Right hindlimb (tissue), 1 donor: ENCODE results near the gene STAG1.
"Not testable (repeated sequence)": the region's sequence is repeated elsewhere in the genome, so short reads cannot be mapped to it uniquely, and the experiment has no call there.

Experiments
- DNase-seq: peaks from one replicate; pipeline ENCODE4 v3.0.0-alpha.2; 2018

STAG1 gene

GRCh38 chr3:136577791-136578190, 174.4 kb downstream of the STAG1 start:
- no peak for DNase-seq

GRCh38 chr3:136576279-136577009, 175.7 kb downstream of the STAG1 start:
- no peak for DNase-seq

DNA sequence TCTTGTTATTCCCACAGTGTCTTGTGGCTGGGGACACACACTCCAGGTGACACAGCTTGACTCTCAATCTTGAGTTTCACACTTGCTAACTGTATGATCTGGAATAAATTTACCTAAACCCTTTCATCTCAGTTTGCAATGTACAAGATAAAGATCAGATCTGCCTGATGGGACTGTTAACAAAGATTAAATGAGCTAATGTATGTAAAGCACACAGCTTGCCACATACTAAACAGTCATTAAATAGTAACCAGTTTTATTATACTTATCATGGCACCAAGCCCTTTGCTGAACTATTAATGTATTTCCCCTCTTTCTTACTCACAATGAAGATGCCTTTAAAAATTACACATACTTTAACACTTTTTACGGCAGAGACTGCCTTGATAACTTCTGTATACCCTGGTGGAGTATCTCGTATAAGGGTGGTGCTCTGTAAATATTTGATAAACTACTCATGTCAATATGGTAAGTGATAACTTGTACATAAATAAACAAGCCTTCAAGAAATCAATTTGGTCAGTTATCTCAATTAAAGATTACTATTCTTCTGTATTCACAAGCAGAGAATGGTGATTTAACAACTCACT, 184.5 kb downstream of the STAG1 start:
- no peak for DNase-seq

DNA sequence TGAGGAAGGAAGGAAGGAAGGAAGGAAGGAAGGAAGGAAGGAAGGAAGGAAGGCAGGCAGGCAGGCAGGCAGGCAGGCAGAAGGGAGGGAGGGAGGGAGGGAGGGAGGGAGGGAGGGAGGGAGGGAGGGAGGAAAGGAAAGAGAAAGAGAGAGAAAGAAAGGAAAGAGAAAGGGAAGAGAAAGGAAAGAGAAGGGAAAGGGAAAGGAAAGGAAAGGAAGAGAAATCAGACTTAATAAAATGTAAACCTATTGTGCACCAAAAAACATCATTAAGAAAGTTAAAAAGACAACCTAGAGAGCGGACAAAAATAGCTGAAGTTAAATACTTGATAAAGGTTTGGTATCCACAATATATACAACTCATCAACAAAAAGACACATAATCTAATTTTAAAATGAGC, 187.2 kb downstream of the STAG1 start:
- not testable (repeated sequence) for DNase-seq

DNA sequence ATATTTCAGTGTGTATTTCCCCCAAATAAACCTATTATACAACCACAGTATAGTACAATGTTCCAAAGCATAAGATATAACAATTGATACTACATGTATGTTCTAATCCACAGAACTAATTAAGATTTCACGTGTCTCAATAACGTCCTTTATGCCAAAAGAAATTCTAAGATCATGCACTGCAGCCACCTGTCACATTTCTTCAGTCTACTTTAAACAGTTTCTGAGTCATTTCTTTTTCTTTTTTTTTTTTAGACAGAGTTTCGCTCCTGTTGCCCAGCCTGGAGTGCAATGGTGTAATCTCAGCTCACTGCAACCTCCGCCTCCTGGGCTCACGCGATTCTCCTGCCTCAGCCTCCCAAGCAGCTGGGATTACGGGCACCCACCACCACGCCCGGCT, 190.2 kb downstream of the STAG1 start:
- no peak for DNase-seq

GRCh38 chr3:136559896-136560295, 192.3 kb downstream of the STAG1 start:
- no peak for DNase-seq

GRCh38 chr3:136549461-136549860, 202.7 kb downstream of the STAG1 start:
- not testable (repeated sequence) for DNase-seq

- no peak for DNase-seq
Measured at GRCh38 chr3:136547293-136547692, 204.9 kb downstream of the STAG1 start.

GRCh38 chr3:136546720-136547119, 205.5 kb downstream of the STAG1 start:
- no peak for DNase-seq

DNA sequence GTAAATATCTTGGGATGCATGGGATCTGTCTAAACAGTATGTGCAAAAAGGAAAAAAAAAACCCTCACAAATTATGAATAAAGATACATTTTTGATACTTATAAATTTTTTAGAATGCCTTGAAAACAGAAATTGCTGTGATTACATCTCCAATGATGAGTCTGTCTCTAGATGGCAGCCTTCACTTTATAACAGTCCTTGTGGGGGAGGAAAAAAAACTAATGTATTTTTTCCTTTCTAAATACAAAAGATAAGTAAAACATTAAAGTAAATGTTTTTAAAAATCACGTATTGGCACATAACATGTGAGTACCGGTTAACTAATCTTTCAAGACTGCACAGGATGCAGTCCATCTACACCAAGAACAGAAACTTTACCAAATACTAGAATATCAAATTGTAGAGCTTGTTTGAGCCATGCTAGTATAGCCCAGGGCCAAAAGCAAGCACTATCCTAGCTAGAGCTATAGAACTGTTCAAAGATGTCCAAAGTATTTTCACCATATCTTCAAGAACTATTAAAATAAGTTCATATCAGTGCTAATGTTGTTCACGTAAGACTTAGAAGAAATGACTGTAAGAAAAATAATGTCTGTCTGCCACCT, 206.4 kb downstream of the STAG1 start:
- no peak for DNase-seq

GRCh38 chr3:136544532-136544931, 207.6 kb downstream of the STAG1 start:
- DNase-seq: no peak

GRCh38 chr3:136543385-136543784, 208.8 kb downstream of the STAG1 start:
- DNase-seq: no peak

- DNase-seq: no peak
Measured at GRCh38 chr3:136535906-136536305, 216.3 kb downstream of the STAG1 start.

GRCh38 chr3:136532766-136533165, 219.4 kb downstream of the STAG1 start:
- no peak for DNase-seq

DNA sequence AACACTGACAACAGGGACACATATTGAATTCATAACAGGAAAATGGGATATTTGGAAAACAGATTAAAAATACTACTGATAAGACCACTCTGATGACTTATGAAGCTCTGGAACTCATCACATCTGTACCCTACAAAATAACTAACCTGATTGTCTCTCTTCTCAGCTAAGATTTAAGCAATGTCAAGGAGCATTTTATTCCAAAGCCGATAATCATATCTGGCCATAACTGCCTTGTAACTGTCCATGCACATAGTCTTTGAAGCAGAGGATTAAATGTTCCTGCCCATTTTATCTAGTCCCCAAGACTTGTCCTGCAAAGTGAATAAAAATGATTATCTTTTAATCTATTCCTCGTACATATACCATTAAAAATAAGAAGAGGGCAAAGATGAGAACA, 234.1 kb downstream of the STAG1 start:
- no peak for DNase-seq

GRCh38 chr3:136516656-136517055, 235.5 kb downstream of the STAG1 start:
- DNase-seq: no peak

- no peak for DNase-seq
Measured at GRCh38 chr3:136516095-136516494, 236.1 kb downstream of the STAG1 start.

GRCh38 chr3:136514533-136514932, 237.6 kb downstream of the STAG1 start:
- not testable (repeated sequence) for DNase-seq

GRCh38 chr3:136513367-136513766, 238.8 kb downstream of the STAG1 start:
- no peak for DNase-seq

DNA sequence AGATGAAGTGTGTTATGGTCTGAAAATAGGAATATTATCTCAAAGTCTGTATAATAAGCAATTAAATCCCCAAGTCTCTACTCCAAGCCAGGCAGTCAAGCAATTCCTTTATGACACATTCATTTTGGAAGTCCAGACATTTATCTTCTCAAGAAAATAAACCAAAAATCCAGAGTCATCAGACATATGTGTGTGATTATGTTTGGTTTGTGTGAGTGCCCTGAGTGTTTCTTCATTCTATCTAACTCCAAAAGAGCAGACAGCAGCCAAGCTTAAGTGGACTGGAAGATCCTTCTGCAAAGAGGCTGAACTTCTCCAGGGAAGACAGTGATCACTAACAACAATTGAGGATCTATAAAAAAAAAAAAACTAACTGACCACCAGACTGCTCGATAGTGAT, 239.8 kb downstream of the STAG1 start:
- no peak for DNase-seq

- DNase-seq: no peak
Measured at GRCh38 chr3:136505676-136506075, 246.5 kb downstream of the STAG1 start.

DNA sequence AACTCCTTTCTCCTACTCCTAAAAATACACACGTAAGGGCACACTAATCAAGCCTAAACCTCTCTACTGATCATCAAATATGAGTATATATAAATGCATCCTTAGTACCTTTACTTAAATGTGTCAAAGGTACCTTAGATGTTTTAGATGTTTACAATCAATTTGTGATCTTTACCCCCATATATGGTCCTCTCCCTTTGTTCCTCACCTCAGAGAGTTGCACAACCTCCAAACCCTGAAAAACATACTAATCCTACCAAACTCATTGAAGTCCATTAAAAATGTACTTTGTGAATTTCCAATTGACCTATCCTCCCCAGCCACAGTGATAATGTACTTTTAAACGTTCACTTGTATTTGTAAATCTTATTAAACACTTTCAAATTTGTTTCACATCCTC, 249.1 kb downstream of the STAG1 start:
- no peak for DNase-seq

- no peak for DNase-seq
Measured at GRCh38 chr3:136498919-136499447, 253.2 kb downstream of the STAG1 start.

GRCh38 chr3:136495213-136495612, 257.0 kb downstream of the STAG1 start:
- no peak for DNase-seq
